GM21381 (cell line): Measurements from ENCODE around the gene KRTAP10-9.
"Not testable (repeated sequence)": the region's sequence is repeated elsewhere in the genome, so short reads cannot be mapped to it uniquely, and the experiment has no call there.

Source experiments
- ATAC-seq: cut with Tn5 transposase; IDR thresholded peaks from one replicate; pipeline ENCODE4 v1.9.1; 2021; ENCODE audit warnings: mild to moderate bottlenecking, moderate library complexity; ENCODE audit not compliant: unreplicated experiment

KRTAP10-9 gene, protein sequence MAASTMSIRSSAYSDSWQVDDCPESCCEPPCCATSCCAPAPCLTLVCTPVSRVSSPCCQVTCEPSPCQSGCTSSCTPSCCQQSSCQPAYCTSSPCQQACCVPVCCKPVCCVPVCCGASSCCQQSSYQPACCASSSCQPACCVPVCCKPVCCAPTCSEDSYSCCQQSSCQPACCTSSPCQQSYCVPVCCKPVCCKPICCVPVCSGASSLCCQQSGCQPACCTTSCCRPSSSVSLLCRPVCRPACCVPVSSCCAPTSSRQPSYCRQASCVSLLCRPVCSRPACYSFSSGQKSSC

GRCh38 chr21:44626673-44627143, at the start of gene KRTAP10-9:
Gene KRTAP10-9, plus strand, starts transcription at chr21:44627093. Its CDS starts 79 bp downstream, at chr21:44627172.
- ATAC-seq = no peak

GRCh38 chr21:44578371-44579055, 48.4 kb upstream of the KRTAP10-9 start:
- ATAC-seq = no peak

DNA sequence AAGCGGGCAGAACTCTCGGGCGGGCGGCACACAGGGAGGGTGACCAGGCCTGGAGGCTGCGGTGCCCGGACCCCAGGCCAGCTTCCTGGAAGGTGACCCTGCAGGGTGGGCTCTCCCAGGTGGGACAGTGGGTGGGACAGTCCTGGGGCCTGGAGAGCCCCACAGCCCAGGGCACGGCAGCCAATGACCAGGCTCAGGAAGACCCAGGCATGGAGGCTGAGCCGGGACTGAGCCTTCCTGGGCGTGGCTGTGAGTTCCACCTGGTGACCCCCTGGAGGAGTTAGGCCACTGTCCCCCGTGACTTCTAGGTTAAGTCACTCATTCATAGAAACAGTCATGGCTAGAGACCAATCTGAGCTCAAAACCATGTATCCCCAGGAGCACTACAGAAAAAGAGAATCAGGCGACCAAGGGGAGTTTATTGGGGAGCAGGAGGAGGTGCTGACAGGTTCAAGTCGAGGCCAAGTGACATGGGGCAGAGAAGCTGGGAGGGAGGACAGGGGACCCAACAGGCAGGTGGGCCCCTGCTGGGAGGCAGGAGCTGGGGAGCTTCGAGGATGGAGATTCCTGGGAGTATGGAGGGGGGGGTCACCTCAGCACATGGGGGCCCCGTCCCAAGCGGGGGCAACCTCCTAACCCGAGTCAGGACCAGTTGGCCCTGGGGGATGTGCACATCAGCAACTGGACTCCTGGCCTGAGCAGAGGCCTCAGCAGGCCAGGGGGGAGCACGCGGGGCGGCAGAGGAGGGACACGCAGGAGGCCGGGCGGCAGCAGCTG, 47.6 kb upstream of the KRTAP10-9 start:
- no peak for ATAC-seq

DNA sequence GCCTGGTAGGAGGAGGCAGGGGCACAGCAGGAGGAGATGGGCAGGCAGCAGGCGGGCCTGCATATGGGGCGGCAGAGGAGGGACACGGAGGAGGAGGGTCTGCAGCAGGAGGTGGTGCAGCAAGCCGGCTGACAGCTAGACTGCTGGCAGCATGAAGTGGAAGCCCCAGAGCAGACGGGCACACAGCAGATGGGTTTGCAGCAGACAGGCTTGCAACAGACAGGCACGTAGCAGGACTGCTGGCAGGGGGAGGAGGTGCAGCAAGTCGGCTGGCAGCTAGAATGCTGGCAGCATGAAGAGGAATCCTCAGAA, 47.1 kb upstream of the KRTAP10-9 start:
- no peak for ATAC-seq

DNA sequence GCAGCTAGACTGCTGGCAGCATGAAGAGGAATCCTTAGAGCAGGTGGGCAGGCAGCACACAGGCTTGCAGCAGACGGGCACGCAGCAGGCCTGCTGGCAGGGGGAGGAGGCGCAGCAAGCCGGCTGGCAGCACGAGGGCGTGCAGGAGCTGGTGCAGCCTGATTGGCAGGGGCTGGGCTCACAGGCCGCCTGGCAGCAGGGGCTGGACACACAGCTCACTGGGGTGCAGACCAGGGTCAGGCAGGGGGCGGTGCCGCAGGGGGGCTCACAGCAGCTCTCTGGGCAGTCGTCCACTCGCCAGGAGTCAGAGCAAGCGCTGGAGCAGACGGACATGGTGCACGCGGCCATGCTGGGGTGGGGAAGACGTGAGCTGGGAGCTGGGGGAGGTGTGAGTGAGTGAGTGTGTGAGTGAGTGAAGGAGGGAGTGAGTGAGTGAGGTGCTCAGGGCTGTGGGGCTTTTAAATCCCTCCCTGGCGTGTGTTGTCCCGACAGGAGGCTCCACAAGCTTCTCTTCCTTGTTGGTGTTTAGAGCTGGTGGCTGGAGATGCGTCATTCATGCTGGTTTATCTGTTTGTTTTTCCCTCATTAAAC, 46.6 kb upstream of the KRTAP10-9 start, which contains the start of gene KRTAP10-5:
TSS of gene KRTAP10-5 (minus strand) at position 374 of the 591 bp plus-strand sequence. CDS start at position 348, 26 bp downstream.
- ATAC-seq = not testable (repeated sequence)

- no peak for ATAC-seq
These were observed 45.7 kb upstream of the KRTAP10-9 start for GRCh38 chr21:44581158-44581557.

- ATAC-seq = no peak
These were observed 44.8 kb upstream of the KRTAP10-9 start for GRCh38 chr21:44582055-44582454.

DNA sequence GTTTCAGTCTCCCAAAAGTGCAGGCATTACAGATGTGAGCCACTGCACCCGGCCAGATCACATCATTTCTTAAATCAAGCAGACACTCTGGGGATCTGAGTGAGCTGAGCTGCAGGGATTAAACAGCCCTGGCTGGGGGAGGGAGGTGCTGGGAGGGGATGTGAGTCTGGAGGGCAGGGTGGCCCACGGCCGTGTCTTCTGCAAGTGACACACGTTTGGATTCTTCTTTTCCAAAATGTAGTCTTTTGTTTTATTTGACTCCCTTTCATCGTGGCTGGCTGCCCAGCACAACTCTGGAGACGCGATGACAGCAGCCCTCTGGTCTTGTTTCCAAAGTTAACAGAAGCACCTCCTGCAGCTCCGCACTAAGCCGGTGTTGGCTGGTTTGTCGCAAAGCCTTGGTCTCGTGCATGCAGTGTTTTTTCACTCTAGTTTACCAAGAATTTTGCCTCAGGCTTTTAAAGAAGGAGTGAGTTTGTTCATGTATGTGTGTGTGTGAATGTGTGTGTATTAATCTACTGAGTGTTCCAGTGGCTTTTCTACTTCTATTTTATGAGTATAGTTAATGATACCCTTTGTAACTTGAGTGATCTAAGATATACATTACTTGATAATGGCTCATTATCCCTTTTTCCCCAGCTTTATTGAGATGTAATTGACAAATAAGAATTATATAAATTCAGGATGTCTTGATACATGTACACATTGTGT, 43.6 kb upstream of the KRTAP10-9 start:
- no peak for ATAC-seq

GRCh38 chr21:44583800-44584147, 43.1 kb upstream of the KRTAP10-9 start:
- ATAC-seq = no peak

GRCh38 chr21:44585892-44586291, 41.0 kb upstream of the KRTAP10-9 start:
- no peak for ATAC-seq

DNA sequence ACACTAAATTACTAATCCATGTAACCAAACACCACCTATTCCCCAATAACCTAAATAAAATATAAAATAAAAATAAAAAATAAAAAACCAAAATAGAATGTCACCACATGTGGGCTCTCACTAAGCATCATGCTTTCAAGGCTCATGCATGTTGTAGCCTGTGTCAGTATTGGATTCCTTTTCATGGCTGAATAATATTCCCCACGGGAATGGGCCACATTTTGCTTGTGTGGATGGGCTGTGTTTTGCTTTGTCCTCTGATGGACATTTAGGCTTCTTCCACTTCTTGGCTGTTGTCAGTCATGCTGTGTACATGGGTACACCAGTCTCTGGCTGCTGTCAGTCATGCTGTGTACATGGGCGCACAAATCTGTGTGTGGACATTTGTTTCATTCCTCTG, 37.8 kb upstream of the KRTAP10-9 start:
- ATAC-seq = no peak

DNA sequence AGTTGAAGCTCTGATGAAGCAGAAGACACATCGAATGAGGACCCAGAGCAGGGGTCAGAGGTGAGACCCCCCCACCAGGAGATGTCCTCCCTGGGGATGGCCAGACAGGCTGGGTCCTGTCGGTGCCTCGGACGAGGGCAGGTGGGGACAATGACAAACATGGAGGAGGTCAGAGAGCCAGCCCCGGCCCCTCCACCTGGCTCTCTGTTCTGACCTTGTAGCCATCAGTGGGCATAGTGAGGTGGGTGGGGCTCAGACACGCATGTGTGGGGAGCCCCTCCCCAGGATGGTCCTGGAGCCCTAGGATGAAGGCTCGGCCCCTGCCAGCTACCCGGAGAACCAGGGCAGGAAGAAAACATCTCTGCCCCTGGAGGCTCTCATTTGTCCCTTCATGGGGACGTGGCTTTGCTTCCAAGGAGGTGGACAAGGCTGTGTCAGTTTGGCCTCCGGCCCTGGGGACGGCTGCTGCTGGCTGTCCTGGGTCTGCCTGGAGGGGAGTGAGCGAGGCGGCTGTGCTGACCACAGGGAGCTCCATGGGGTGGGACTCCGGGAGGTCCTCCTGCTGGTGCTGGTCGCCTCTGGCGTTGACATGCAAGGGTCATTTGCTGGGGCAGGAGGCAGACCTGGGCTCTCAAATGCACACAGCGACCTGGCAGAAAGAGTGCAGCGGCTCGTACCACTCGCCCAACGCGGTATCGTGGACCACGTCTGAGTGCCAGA, 37.1 kb upstream of the KRTAP10-9 start:
- no peak for ATAC-seq

DNA sequence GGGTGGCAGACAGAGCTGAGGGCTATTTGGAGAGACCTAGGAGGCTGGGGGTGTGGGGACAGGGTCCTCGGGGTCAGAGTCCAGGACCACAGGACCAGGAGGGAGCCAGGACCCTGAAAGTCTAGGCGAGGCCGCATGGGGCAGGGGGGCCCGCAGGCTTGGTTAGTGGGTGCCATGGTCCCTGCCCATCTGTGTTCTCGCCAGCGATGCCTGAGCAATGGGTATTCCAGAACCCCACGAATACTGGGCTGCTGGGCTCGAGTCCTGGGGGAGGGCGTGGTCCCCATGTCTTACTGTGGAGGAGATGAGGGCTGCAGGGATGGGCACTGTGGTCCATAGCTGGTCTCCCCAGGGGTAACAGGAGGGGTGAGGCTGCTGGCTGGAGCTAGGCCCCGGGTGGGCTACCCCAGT, 36.6 kb upstream of the KRTAP10-9 start:
- no peak for ATAC-seq

- ATAC-seq = not testable (repeated sequence)
These were observed 35.7 kb upstream of the KRTAP10-9 start for GRCh38 chr21:44590897-44591800.

- ATAC-seq = not testable (repeated sequence)
These were observed 35.1 kb upstream of the KRTAP10-9 start for GRCh38 chr21:44591801-44592130.

DNA sequence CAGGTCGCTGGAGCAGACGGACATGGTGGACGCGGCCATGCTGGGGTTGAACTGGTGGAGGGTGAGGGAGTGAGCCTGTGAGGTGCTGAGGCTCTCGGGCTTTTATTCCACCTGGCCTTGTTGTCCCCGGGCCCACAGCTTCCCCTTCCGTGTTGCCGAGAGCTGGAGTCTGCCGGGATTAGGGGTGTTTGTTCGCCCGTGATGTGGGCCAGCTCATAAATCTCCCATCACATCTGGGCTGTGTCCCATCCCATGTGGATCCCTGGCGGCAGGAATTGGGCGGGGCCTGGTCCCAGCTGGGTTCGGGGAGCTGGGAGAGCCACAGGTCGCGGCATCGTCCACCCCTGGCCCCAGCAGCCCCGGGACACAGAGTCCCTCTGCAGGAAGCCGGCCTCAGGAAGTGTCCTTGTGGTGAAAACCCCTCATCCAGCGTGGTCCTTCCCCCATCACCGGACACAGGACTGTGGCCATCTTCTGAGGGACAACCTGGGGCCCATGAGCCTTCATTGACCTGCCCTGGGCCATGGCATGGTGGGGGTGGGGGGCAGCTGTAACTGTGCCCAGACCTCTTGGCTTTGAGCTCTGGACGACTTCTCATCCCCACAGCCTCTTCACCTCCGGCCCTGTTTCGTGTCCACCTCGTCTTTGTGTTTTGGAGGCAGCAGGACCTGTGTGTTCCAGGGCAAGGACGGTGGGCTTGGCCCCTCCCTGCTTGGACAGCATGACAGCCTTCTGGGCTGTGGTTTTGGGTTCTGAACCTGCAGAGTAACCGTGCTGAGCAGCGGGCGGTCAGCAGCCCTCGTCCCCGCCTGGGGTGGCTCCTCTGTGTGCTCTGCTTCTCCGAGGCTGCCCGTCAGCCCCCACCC, 34.2 kb upstream of the KRTAP10-9 start, which contains the start of gene KRTAP10-6:
TSS of gene KRTAP10-6 (minus strand) at position 60 of the 866 bp plus-strand sequence. CDS start at position 39, 21 bp downstream.
- no peak for ATAC-seq

- no peak for ATAC-seq
These were observed 33.1 kb upstream of the KRTAP10-9 start for GRCh38 chr21:44593598-44594405.
